Measurements from ENCODE around the gene PDIA5. TPM values are rescaled to one million over a fixed set of nuclear protein-coding genes. Genes with fewer than 3 reads are reported as not detected.
A peak's percentile ranks its signal among the peaks of the same experiment; 100 is the strongest.

The PDIA5 gene
- 1 to 10 TPM; 3.1 to 5.9 TPM for polyA plus RNA-seq

- Histone ChIP-seq H3K4me1 (ENCODE audit: control insufficient read depth in 2 of 2, insufficient read depth in 2 of 2, low read length in 1 of 2) (peaks cover 0 to 10% of the 10 kb centered on the region in 2 donors), H3K9me3 (ENCODE audit: control insufficient read depth in 2 of 2, insufficient read depth in 1 of 2, low read depth in 1 of 2, low read length in 1 of 2) (no peaks in the 10 kb centered on the region), H3K27ac (ENCODE audit: low read depth in 2 of 2, low read length in 1 of 2) (peak within 1 kb of the TSS; percentile 37 to 62), H3K4me3 (ENCODE audit: low read depth in 1 of 2, low read length in 2 of 2) (peak within 1 kb of the TSS; percentile 79 to 87), H3K27me3 (ENCODE audit: control insufficient read depth in 1 of 2, insufficient read depth in 2 of 2, low read length in 2 of 2) (no peaks in the 10 kb centered on the region), H3K36me3 (ENCODE audit: control insufficient read depth in 2 of 2, insufficient read depth in 2 of 2, low read length in 1 of 2) (no peaks in the 10 kb centered on the region)
- 0% methylated on average over 64 to 72 of the region's 72 CpGs for WGBS, 2 donors
Observed at GRCh38 chr3:123066896-123067688, at the start of gene PDIA5. Gene PDIA5 (plus strand): TSS chr3:123067025. CDS start chr3:123067165, 140 bp downstream.

GRCh38 chr3:123018683-123019082 is 48.1 kb upstream of the PDIA5 start:
- Histone ChIP-seq H3K4me1 (ENCODE audit: control insufficient read depth in 2 of 2, insufficient read depth in 2 of 2, low read length in 1 of 2) (no peaks in the 10 kb centered on the region), H3K4me3 (ENCODE audit: low read depth in 1 of 2, low read length in 2 of 2) (no peak overlapping the region), H3K36me3 (ENCODE audit: control insufficient read depth in 2 of 2, insufficient read depth in 2 of 2, low read length in 1 of 2) (no peaks in the 10 kb centered on the region), H3K27me3 (ENCODE audit: control insufficient read depth in 1 of 2, insufficient read depth in 2 of 2, low read length in 2 of 2) (no peaks in the 10 kb centered on the region), H3K9me3 (ENCODE audit: control insufficient read depth in 2 of 2, insufficient read depth in 1 of 2, low read depth in 1 of 2, low read length in 1 of 2) (no peaks in the 10 kb centered on the region), H3K27ac (ENCODE audit: low read depth in 2 of 2, low read length in 1 of 2) (no peak overlapping the region)
- 34 to 47% methylated on average over 1 of the region's 1 CpG for WGBS, 2 donors

GRCh38 chr3:123019161-123019560 is 47.7 kb upstream of the PDIA5 start:
- no peak overlapping the region for H3K4me3 ChIP-seq (ENCODE audit: low read depth in 1 of 2, low read length in 2 of 2)
- no peaks in the 10 kb centered on the region for H3K4me1 ChIP-seq (ENCODE audit: control insufficient read depth in 2 of 2, insufficient read depth in 2 of 2, low read length in 1 of 2)
- H3K27me3 ChIP-seq (ENCODE audit: control insufficient read depth in 1 of 2, insufficient read depth in 2 of 2, low read length in 2 of 2), result no peaks in the 10 kb centered on the region
- H3K9me3 ChIP-seq (ENCODE audit: control insufficient read depth in 2 of 2, insufficient read depth in 1 of 2, low read depth in 1 of 2, low read length in 1 of 2), result no peaks in the 10 kb centered on the region
- no peak overlapping the region for H3K27ac ChIP-seq (ENCODE audit: low read depth in 2 of 2, low read length in 1 of 2)
- H3K36me3 ChIP-seq (ENCODE audit: control insufficient read depth in 2 of 2, insufficient read depth in 2 of 2, low read length in 1 of 2), result no peaks in the 10 kb centered on the region
- WGBS, 2 donors, result 61 to 65% methylated on average over 3 of the region's 3 CpGs

- Histone ChIP-seq H3K9me3 (ENCODE audit: control insufficient read depth in 2 of 2, insufficient read depth in 1 of 2, low read depth in 1 of 2, low read length in 1 of 2) (no peaks in the 10 kb centered on the region), H3K36me3 (ENCODE audit: control insufficient read depth in 2 of 2, insufficient read depth in 2 of 2, low read length in 1 of 2) (no peaks in the 10 kb centered on the region), H3K27me3 (ENCODE audit: control insufficient read depth in 1 of 2, insufficient read depth in 2 of 2, low read length in 2 of 2) (no peaks in the 10 kb centered on the region), H3K4me1 (ENCODE audit: control insufficient read depth in 2 of 2, insufficient read depth in 2 of 2, low read length in 1 of 2) (no peaks in the 10 kb centered on the region), H3K4me3 (ENCODE audit: low read depth in 1 of 2, low read length in 2 of 2) (no peak overlapping the region), H3K27ac (ENCODE audit: low read depth in 2 of 2, low read length in 1 of 2) (no peak overlapping the region)
- WGBS, 2 donors, result 79 to 81% methylated on average over 5 of the region's 5 CpGs
Observed at GRCh38 chr3:123019591-123019990, 47.2 kb upstream of the PDIA5 start.

- Histone ChIP-seq H3K27ac (ENCODE audit: low read depth in 2 of 2, low read length in 1 of 2) (no peak overlapping the region), H3K27me3 (ENCODE audit: control insufficient read depth in 1 of 2, insufficient read depth in 2 of 2, low read length in 2 of 2) (no peaks in the 10 kb centered on the region), H3K36me3 (ENCODE audit: control insufficient read depth in 2 of 2, insufficient read depth in 2 of 2, low read length in 1 of 2) (no peaks in the 10 kb centered on the region), H3K9me3 (ENCODE audit: control insufficient read depth in 2 of 2, insufficient read depth in 1 of 2, low read depth in 1 of 2, low read length in 1 of 2) (no peaks in the 10 kb centered on the region), H3K4me3 (ENCODE audit: low read depth in 1 of 2, low read length in 2 of 2) (no peak overlapping the region), H3K4me1 (ENCODE audit: control insufficient read depth in 2 of 2, insufficient read depth in 2 of 2, low read length in 1 of 2) (no peaks in the 10 kb centered on the region)
- whole genome bisulfite sequencing, 2 donors, result 78 to 95% methylated on average over 3 of the region's 3 CpGs
Observed at GRCh38 chr3:123020709-123021108, 46.1 kb upstream of the PDIA5 start.

- 90 to 94% methylated on average over 7 of the region's 7 CpGs for WGBS, 2 donors
- H3K27ac ChIP-seq (ENCODE audit: low read depth in 2 of 2, low read length in 1 of 2), result no peak overlapping the region
Observed at GRCh38 chr3:123021388-123021787, 45.4 kb upstream of the PDIA5 start.

GRCh38 chr3:123021996-123022510 is 44.8 kb upstream of the PDIA5 start:
- 80 to 84% methylated on average over 7 of the region's 7 CpGs for WGBS, 2 donors
- Histone ChIP-seq H3K27ac (ENCODE audit: low read depth in 2 of 2, low read length in 1 of 2) (no peak overlapping the region), H3K9me3 (ENCODE audit: control insufficient read depth in 2 of 2, insufficient read depth in 1 of 2, low read depth in 1 of 2, low read length in 1 of 2) (no peaks in the 10 kb centered on the region), H3K27me3 (ENCODE audit: control insufficient read depth in 1 of 2, insufficient read depth in 2 of 2, low read length in 2 of 2) (peaks cover 0 to 11% of the 10 kb centered on the region in 2 donors), H3K4me3 (ENCODE audit: low read depth in 1 of 2, low read length in 2 of 2) (no peak overlapping the region), H3K36me3 (ENCODE audit: control insufficient read depth in 2 of 2, insufficient read depth in 2 of 2, low read length in 1 of 2) (no peaks in the 10 kb centered on the region), H3K4me1 (ENCODE audit: control insufficient read depth in 2 of 2, insufficient read depth in 2 of 2, low read length in 1 of 2) (peaks cover 3 to 7% of the 10 kb centered on the region in 2 donors)

More at GRCh38 chr3:123021388-123021787, 45.4 kb upstream of the PDIA5 start:
- no peak overlapping the region for H3K4me3 ChIP-seq (ENCODE audit: low read depth in 1 of 2, low read length in 2 of 2)
- H3K27me3 ChIP-seq (ENCODE audit: control insufficient read depth in 1 of 2, insufficient read depth in 2 of 2, low read length in 2 of 2), result peaks cover 0 to 5% of the 10 kb centered on the region in 2 donors
- H3K36me3 ChIP-seq (ENCODE audit: control insufficient read depth in 2 of 2, insufficient read depth in 2 of 2, low read length in 1 of 2), result no peaks in the 10 kb centered on the region
- H3K4me1 ChIP-seq (ENCODE audit: control insufficient read depth in 2 of 2, insufficient read depth in 2 of 2, low read length in 1 of 2), result no peaks in the 10 kb centered on the region
- no peaks in the 10 kb centered on the region for H3K9me3 ChIP-seq (ENCODE audit: control insufficient read depth in 2 of 2, insufficient read depth in 1 of 2, low read depth in 1 of 2, low read length in 1 of 2)

- 88% methylated on average over 1 of the region's 1 CpG for WGBS, 2 donors
- Histone ChIP-seq H3K9me3 (ENCODE audit: control insufficient read depth in 2 of 2, insufficient read depth in 1 of 2, low read depth in 1 of 2, low read length in 1 of 2) (no peaks in the 10 kb centered on the region), H3K27ac (ENCODE audit: low read depth in 2 of 2, low read length in 1 of 2) (no peak overlapping the region), H3K27me3 (ENCODE audit: control insufficient read depth in 1 of 2, insufficient read depth in 2 of 2, low read length in 2 of 2) (peaks cover 0 to 13% of the 10 kb centered on the region in 2 donors), H3K4me1 (ENCODE audit: control insufficient read depth in 2 of 2, insufficient read depth in 2 of 2, low read length in 1 of 2) (peaks cover 6 to 11% of the 10 kb centered on the region in 2 donors), H3K4me3 (ENCODE audit: low read depth in 1 of 2, low read length in 2 of 2) (no peak overlapping the region), H3K36me3 (ENCODE audit: control insufficient read depth in 2 of 2, insufficient read depth in 2 of 2, low read length in 1 of 2) (no peaks in the 10 kb centered on the region)
Observed at GRCh38 chr3:123024056-123024455, 42.8 kb upstream of the PDIA5 start.

GRCh38 chr3:123025642-123026521 is 40.9 kb upstream of the PDIA5 start:
- Histone ChIP-seq H3K27me3 (ENCODE audit: control insufficient read depth in 1 of 2, insufficient read depth in 2 of 2, low read length in 2 of 2) (peaks cover 0 to 13% of the 10 kb centered on the region in 2 donors), H3K27ac (ENCODE audit: low read depth in 2 of 2, low read length in 1 of 2) (no peak overlapping the region), H3K4me3 (ENCODE audit: low read depth in 1 of 2, low read length in 2 of 2) (peak overlapping the region in 1 of 2 donors; percentile 53), H3K4me1 (ENCODE audit: control insufficient read depth in 2 of 2, insufficient read depth in 2 of 2, low read length in 1 of 2) (peaks cover 6 to 11% of the 10 kb centered on the region in 2 donors), H3K9me3 (ENCODE audit: control insufficient read depth in 2 of 2, insufficient read depth in 1 of 2, low read depth in 1 of 2, low read length in 1 of 2) (no peaks in the 10 kb centered on the region), H3K36me3 (ENCODE audit: control insufficient read depth in 2 of 2, insufficient read depth in 2 of 2, low read length in 1 of 2) (no peaks in the 10 kb centered on the region)
- WGBS, 2 donors, result 26 to 39% methylated on average over 18 to 33 of the region's 33 CpGs

Measured in esophagus (tissue), 2 donors.